ENCODE measurements around the gene CNIH3. TPM values are rescaled to one million over a fixed set of nuclear protein-coding genes. Genes with fewer than 3 reads are reported as not detected.

CNIH3 gene
- total and polyA plus RNA-seq, 2 of the 4 experiments (the other 2 are of a cell fraction) = 2.0 to 2.9 TPM

DNA sequence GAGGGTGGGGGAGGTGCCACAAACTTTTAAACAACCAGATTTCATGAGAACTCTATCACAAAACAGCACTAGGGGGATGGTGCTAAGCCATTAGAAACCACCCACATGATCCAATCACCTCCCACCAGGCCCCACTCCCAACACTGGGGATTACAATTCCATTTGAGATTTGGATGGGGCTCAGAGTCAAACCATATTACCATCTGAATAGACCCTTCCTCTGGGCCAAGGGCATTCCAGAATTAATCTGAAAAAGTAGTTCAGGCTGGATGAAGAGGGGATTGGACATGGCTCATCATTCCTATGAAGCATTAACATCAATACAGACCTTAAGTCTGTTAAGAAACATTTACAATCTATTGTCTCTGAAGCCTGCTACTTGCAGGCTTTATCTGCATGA lies 163.4 kb downstream of the CNIH3 start:
- no peaks in the 10 kb centered on the region; the same call in 1 of the 2 replicates for H3K27me3 ChIP-seq (ENCODE audit: control insufficient read depth, insufficient read depth, low read length)
- no peak overlapping the region for H3K23ac ChIP-seq (ENCODE audit: low read depth, low read length)
- dilution Hi-C loops (cut with HindIII; ENCODE audit: low sequenced_read_pairs, unreplicated experiment) = no loop called here
- no peak overlapping the region for H3K56ac ChIP-seq (ENCODE audit: extremely low read depth, insufficient read depth, low read length)
- H3K79me1 ChIP-seq (ENCODE audit: low read depth in 1 of 2, low read length in 2 of 2) = no peaks in the 10 kb centered on the region
- CTCF ChIA-PET = no interaction called here
- DNase-seq (no peak), ATAC-seq (ENCODE audit: low read depth) (no peak)
- no peak for TF ChIP-seq MAZ (IDR thresholded peaks at IDR 0.05; ENCODE audit: borderline replicate concordance, low read depth, low read length)
- TF ChIP-seq RAD21 (IDR thresholded peaks at IDR 0.05; ENCODE audit: low read length) = no peak
- no peak for TF ChIP-seq RFX5 (IDR thresholded peaks at IDR 0.05; ENCODE audit: low read depth, low read length)
- no peak for TF ChIP-seq RCOR1 (IDR thresholded peaks at IDR 0.05; ENCODE audit: insufficient replicate concordance, low read length)
- no peak for TF ChIP-seq ELK1 (IDR thresholded peaks at IDR 0.05; ENCODE audit: borderline replicate concordance, low read depth, low read length)
- no peak for TF ChIP-seq BHLHE40 (IDR thresholded peaks at IDR 0.05; ENCODE audit: low read depth, low read length)
- no peak for TF ChIP-seq SMC3 (IDR thresholded peaks at IDR 0.05; ENCODE audit: low read depth, low read length)
- no peak for TF ChIP-seq MXI1 (IDR thresholded peaks at IDR 0.05; ENCODE audit: borderline replicate concordance, low read depth, low read length)
- no peak for TF ChIP-seq NFE2L2 (IDR thresholded peaks at IDR 0.05; ENCODE audit: low read depth, low read length)
- no peak for TF ChIP-seq MAFK (IDR thresholded peaks at IDR 0.05; ENCODE audit: low read depth, low read length)
- H3K9me3 ChIP-seq (ENCODE audit: control insufficient read depth, insufficient read depth, low read length) = no peaks in the 10 kb centered on the region
- H3K4me2 ChIP-seq (ENCODE audit: low read depth, low read length) = no peak overlapping the region
- H3K18ac ChIP-seq (ENCODE audit: low read depth, low read length) = no peak overlapping the region
- intact Hi-C loops (cut with micrococcal nuclease) = no loop called here
- no TSS peak for BruUV-seq (replicated peaks)
- in situ Hi-C loops (cut with MboI; ENCODE audit: low sequenced_read_pairs) = no loop called here
- H3K14ac ChIP-seq (replicated peaks; ENCODE audit: low read depth, low read length) = no peak overlapping the region
- no peak overlapping the region for H2BK20ac ChIP-seq (ENCODE audit: low read depth, low read length)
- POLR2A ChIA-PET (ENCODE audit: unreplicated experiment) = no interaction called here
- H4K8ac ChIP-seq (ENCODE audit: low read depth in 2 of 2, low read length in 2 of 2) = no peak overlapping the region
- H2BK5ac ChIP-seq (ENCODE audit: low read depth, low read length, poor library complexity, severe bottlenecking) = no peak overlapping the region
- H3K4me1 ChIP-seq (ENCODE audit: control insufficient read depth, insufficient read depth, low read length) = peaks cover under 1% of the 10 kb centered on the region; the same call in 1 of the 2 replicates
- H4K5ac ChIP-seq (ENCODE audit: low read depth, low read length) = no peak overlapping the region
- H2AK9ac ChIP-seq (replicated peaks; ENCODE audit: low read depth, low read length, poor library complexity) = no peak overlapping the region
- H3K4ac ChIP-seq (ENCODE audit: low read depth, low read length) = no peak overlapping the region
- H2AK5ac ChIP-seq (ENCODE audit: low read depth, low read length) = no peak overlapping the region
- H3K4me3 ChIP-seq (ENCODE audit: insufficient read depth, low read depth, low read length) = no peak overlapping the region
- no peak overlapping the region for H2BK15ac ChIP-seq (ENCODE audit: low read depth, low read length)
- H2AFZ ChIP-seq (replicated peaks; ENCODE audit: low read length, poor library complexity) = no peak overlapping the region
- no peak overlapping the region for H4K91ac ChIP-seq (ENCODE audit: insufficient read depth, low read depth, low read length)
- H4K20me1 ChIP-seq (ENCODE audit: insufficient read depth, low read length) = no peaks in the 10 kb centered on the region
- H3K9me1 ChIP-seq (ENCODE audit: insufficient read depth, low read length) = peaks cover 2% of the 10 kb centered on the region; the same call in 1 of the 2 replicates
- no peak overlapping the region for H2BK120ac ChIP-seq (ENCODE audit: low read depth, low read length)
- H3K9ac ChIP-seq (ENCODE audit: low read depth, low read length) = no peak overlapping the region
- H3K36me3 ChIP-seq (ENCODE audit: control insufficient read depth, insufficient read depth, low read length) = no peaks in the 10 kb centered on the region
- H3K27ac ChIP-seq (ENCODE audit: insufficient read depth, low read length) = no peak overlapping the region

All from IMR-90 (cell line).